H1 (cell line): Measurements from ENCODE around the gene CSGALNACT2. TPM values are rescaled to one million over a fixed set of nuclear protein-coding genes. Genes with fewer than 3 reads are reported as not detected.

Experiments used
- CTCF ChIA-PET: fragments of 300-600 bp; sonication (Branson Sonifier 250); formaldehyde crosslinking; loops from one replicate; lab custom pipeline; 2021; ENCODE audit not compliant: partially characterized antibody; lab: Charles Lee
- POLR2A ChIA-PET: fragments of 300-600 bp; sonication (Branson Sonifier 250); formaldehyde crosslinking; loops from one replicate; lab custom pipeline; 2021; ENCODE audit warnings: inconsistent platforms; ENCODE audit not compliant: partially characterized antibody; lab: Charles Lee
- DNase-seq, 2 experiments: peaks; one replicate each; pipeline versions ENCODE4 v3.0.0 to v3.0.0-alpha.2; 2010 to 2022; ENCODE audit warnings: low spot score in 2 of 2, low read depth in 1 of 2, mixed read lengths in 1 of 2
- FAIRE-seq: peaks from 2 replicates; lab custom pipeline; 2011; peaks lifted over from hg19 to GRCh38; lab: Jason Lieb, UNC
- H2AFZ ChIP-seq: 2 replicates; pipeline ENCODE4 v1.8.1; 2012; ENCODE audit warnings: low read length, inconsistent platforms
- H2AK5ac ChIP-seq: 2 replicates; pipeline ENCODE4 v1.6.1; 2013; ENCODE audit warnings: low read depth, low read length
- H2BK120ac ChIP-seq: replicated peaks from 2 replicates; pipeline ENCODE3; 2013; ENCODE audit warnings: low read depth, low read length, inconsistent platforms
- H2BK12ac ChIP-seq: 2 replicates; pipeline ENCODE4 v1.6.1; 2013; ENCODE audit warnings: low read depth, low read length
- H2BK15ac ChIP-seq: 2 replicates; pipeline ENCODE4 v1.6.1; 2013; ENCODE audit warnings: low read length
- H2BK20ac ChIP-seq: 2 replicates; pipeline ENCODE4 v1.6.1; 2013; ENCODE audit warnings: low read length
- H2BK5ac ChIP-seq: 2 replicates; pipeline ENCODE4 v1.6.1; 2013; ENCODE audit warnings: low read depth, low read length
- H3K14ac ChIP-seq: 2 replicates; pipeline ENCODE4 v1.6.1; 2013; ENCODE audit warnings: inconsistent platforms; ENCODE audit not compliant: insufficient read length
- H3K18ac ChIP-seq: 2 replicates; pipeline ENCODE4 v1.6.1; 2013; ENCODE audit warnings: low read length; ENCODE audit errors: extremely low read depth
- H3K23ac ChIP-seq: 2 replicates; pipeline ENCODE4 v1.6.1; 2013; ENCODE audit warnings: inconsistent platforms; ENCODE audit not compliant: insufficient read length
- H3K23me2 ChIP-seq: 2 replicates; pipeline ENCODE4 v1.6.1; 2013; ENCODE audit warnings: low read depth, low read length
- H3K27ac ChIP-seq: 2 replicates; pipeline ENCODE4 v1.6.1; 2011; ENCODE audit warnings: low read depth, low read length, inconsistent platforms
- H3K27me3 ChIP-seq, 4 experiments: replicated peaks in 1 of 4; 1 replicate in 1 of 4; 2 replicates in 3 of 4; pipeline versions ENCODE4 v1.6.1 to v1.8.1; 2011 to 2013; ENCODE audit warnings: low read length in 3 of 4, mild to moderate bottlenecking in 3 of 4, inconsistent platforms in 2 of 4, mixed read lengths in 2 of 4, moderate library complexity in 1 of 4; ENCODE audit not compliant: control insufficient read depth in 3 of 4, insufficient read depth in 3 of 4; ENCODE audit errors: extremely low read depth in 1 of 4
- H3K36me3 ChIP-seq, 4 experiments: 2 replicates each; pipeline versions ENCODE4 v1.6.1 to v1.8.1; 2011 to 2013; ENCODE audit warnings: mild to moderate bottlenecking in 4 of 4, low read length in 3 of 4, moderate library complexity in 2 of 4, control low read depth in 1 of 4, inconsistent platforms in 1 of 4; ENCODE audit not compliant: insufficient read depth in 4 of 4, control insufficient read depth in 2 of 4
- H3K4ac ChIP-seq: replicated peaks from 2 replicates; pipeline ENCODE3; 2013; ENCODE audit warnings: low read length, low read depth, mixed read lengths, inconsistent platforms; ENCODE audit not compliant: insufficient read length
- H3K4me1 ChIP-seq, 4 experiments: replicated peaks in 1 of 4; 1 replicate in 1 of 4; 2 replicates in 3 of 4; pipeline versions ENCODE4 v1.6.1 to v1.8.1; 2011 to 2013; ENCODE audit warnings: low read length in 3 of 4, inconsistent platforms in 2 of 4, mixed read lengths in 1 of 4; ENCODE audit not compliant: insufficient read depth in 4 of 4, control insufficient read depth in 3 of 4
- H3K4me2 ChIP-seq, 2 experiments: 2 replicates each; pipeline versions ENCODE4 v1.6.1 to v1.8.1; 2011 to 2013; ENCODE audit warnings: low read depth in 2 of 2, low read length in 2 of 2, control low read depth in 1 of 2, inconsistent platforms in 1 of 2, mild to moderate bottlenecking in 1 of 2; ENCODE audit not compliant: insufficient read depth in 1 of 2
- H3K4me3 ChIP-seq, 4 experiments: fragments of 200-600, 300-600 bp in 1 of 4; sonication (generic), shearing (Covaris generic), sonication (Bioruptor Twin) in 1 of 4; 2 replicates each; pipeline versions ENCODE4 v1.5.1 to v1.8.1; 2011 to 2016; ENCODE audit warnings: low read length in 4 of 4, low read depth in 3 of 4, control low read depth in 2 of 4, inconsistent platforms in 2 of 4, mild to moderate bottlenecking in 2 of 4, mixed read lengths in 1 of 4, moderate library complexity in 1 of 4; ENCODE audit not compliant: insufficient read depth in 2 of 4; ENCODE audit errors: extremely low read depth in 1 of 4
- H3K56ac ChIP-seq: replicated peaks from 2 replicates; pipeline ENCODE3; 2013; ENCODE audit warnings: low read depth, mild to moderate bottlenecking, mixed read lengths, low read length, inconsistent platforms; ENCODE audit not compliant: insufficient read length
- H3K79me1 ChIP-seq: 2 replicates; pipeline ENCODE4 v1.6.1; 2013; ENCODE audit warnings: low read depth, low read length, control low read depth
- H3K79me2 ChIP-seq, 2 experiments: 2 replicates each; pipeline versions ENCODE4 v1.6.1 to v1.8.1; 2012 to 2013; ENCODE audit warnings: low read length in 2 of 2, mild to moderate bottlenecking in 2 of 2, inconsistent platforms in 1 of 2; ENCODE audit not compliant: insufficient read depth in 2 of 2, control insufficient read depth in 1 of 2
- H3K9ac ChIP-seq, 4 experiments: replicated peaks in 1 of 4; 1 replicate in 1 of 4; 2 replicates in 3 of 4; pipeline versions ENCODE4 v1.6.1 to v1.8.1; 2011 to 2013; ENCODE audit warnings: low read depth in 3 of 4, low read length in 3 of 4, control low read depth in 2 of 4, mild to moderate bottlenecking in 2 of 4, moderate library complexity in 2 of 4, inconsistent platforms in 1 of 4; ENCODE audit errors: extremely low read depth in 1 of 4
- H3K9me3 ChIP-seq, 2 experiments: 2 replicates each; pipeline versions ENCODE4 v1.6.1 to v1.8.1; 2012 to 2013; ENCODE audit warnings: mild to moderate bottlenecking in 2 of 2, moderate library complexity in 2 of 2, control low read depth in 1 of 2, inconsistent platforms in 1 of 2, low read depth in 1 of 2, low read length in 1 of 2, mixed read lengths in 1 of 2; ENCODE audit not compliant: insufficient read depth in 2 of 2
- H4K20me1 ChIP-seq, 2 experiments: replicated peaks in 1 of 2; 2 replicates each; pipeline versions ENCODE3 to v1.8.1; 2011 to 2013; ENCODE audit warnings: inconsistent platforms in 2 of 2, low read length in 2 of 2, mild to moderate bottlenecking in 1 of 2; ENCODE audit not compliant: insufficient read depth in 2 of 2, control insufficient read depth in 1 of 2
- H4K5ac ChIP-seq: 2 replicates; pipeline ENCODE4 v1.6.1; 2013; ENCODE audit warnings: low read length, low read depth, mixed read lengths, inconsistent platforms; ENCODE audit not compliant: insufficient read length
- H4K8ac ChIP-seq: 2 replicates; pipeline ENCODE4 v1.8.0; 2013; ENCODE audit warnings: mild to moderate bottlenecking, moderate library complexity, low read length, inconsistent platforms; ENCODE audit not compliant: insufficient read depth; ENCODE audit errors: extremely low read depth
- H4K91ac ChIP-seq: replicated peaks from 2 replicates; pipeline ENCODE3; 2013; ENCODE audit warnings: low read length, mixed read lengths, inconsistent platforms; ENCODE audit not compliant: insufficient read length
- EZH2 ChIP-seq: fragments of 200-600 bp; sonication (generic); IDR thresholded peaks from 2 replicates; pipeline ENCODE4 v1.7.1; 2012; ENCODE audit warnings: low read depth, mild to moderate bottlenecking, moderate library complexity, low read length, inconsistent platforms; ENCODE audit not compliant: severe bottlenecking
- GTF2F1 ChIP-seq: IDR thresholded peaks from 2 replicates; pipeline ENCODE4 v1.6.1; 2012; ENCODE audit warnings: low read depth, low read length, improper control_type of control experiment, borderline replicate concordance
- JUND ChIP-seq: IDR thresholded peaks from 2 replicates; pipeline ENCODE4 v1.6.1; 2011; ENCODE audit warnings: mild to moderate bottlenecking, improper control_type of control experiment, low read length
- POLR2AphosphoS5 ChIP-seq: IDR thresholded peaks from 2 replicates; pipeline ENCODE4 v1.6.1; 2011; ENCODE audit warnings: low read depth, low read length
- RBBP5 ChIP-seq: IDR thresholded peaks from 2 replicates; pipeline ENCODE4 v1.7.1; 2012; ENCODE audit warnings: low read depth, mild to moderate bottlenecking, inconsistent platforms, low read length, moderate library complexity, borderline replicate concordance
- SIN3A ChIP-seq, 2 experiments: IDR thresholded peaks in 1 of 2; conservative IDR thresholded peaks in 1 of 2; 2 replicates each; pipeline ENCODE4 v1.6.1; 2011 to 2012; ENCODE audit warnings: low read length in 2 of 2, improper control_type of control experiment in 1 of 2, low read depth in 1 of 2, mild to moderate bottlenecking in 1 of 2
- SUZ12 ChIP-seq: fragments of 200-600 bp; sonication (generic); IDR thresholded peaks from 2 replicates; pipeline ENCODE4 v1.6.1; 2012; ENCODE audit warnings: mild to moderate bottlenecking, inconsistent platforms, low read length, moderate library complexity, mixed read lengths
- WGBS, 2 experiments: shearing (Covaris generic) in 1 of 2; methylation state at CpG; one replicate each; pipeline versions ENCODE4 v1.1.6 to v1.1.7; 2013 to 2015; ENCODE audit warnings: low lambda C conversion rate in 2 of 2, mixed read lengths in 2 of 2, inconsistent platforms in 1 of 2, low coverage in 1 of 2, missing lambda C conversion rate in 1 of 2; ENCODE audit not compliant: insufficient replicate concordance in 2 of 2, insufficient coverage in 1 of 2, insufficient read length in 1 of 2; ENCODE audit errors: extremely low coverage in 1 of 2, missing lambda C conversion rate in 1 of 2; 5-methylcytosine and 5-hydroxymethylcytosine counted together
- polyA plus RNA-seq, 7 experiments: library from polyadenylated mRNA; depleted of rRNA in 3 of 7; stranded (reverse) in 5 of 7; unstranded in 2 of 7; fragments of >200 nt in 5 of 7; fragments of 200-250 nt in 2 of 7; gene quantifications; 1 replicate in 5 of 7; 2 replicates in 1 of 7; 4 replicates in 1 of 7; pipeline versions ENCODE4 v1.2.1 to v1.2.3, GENCODE V29; 2011 to 2013; ENCODE audit warnings: missing spikeins in 2 of 7, mixed read lengths in 2 of 7
- total RNA-seq: library from RNA; stranded (reverse); fragmentation: NEBNext Ultra II Directional; extraction: Animal tissue kit (Norgen Biotek cat#: 25700); gene quantifications from 2 replicates; pipeline ENCODE4 v1.2.1, GENCODE V29; 2021

CSGALNACT2 gene
- total and polyA plus RNA-seq, 2 of the 8 experiments (the other 6 are each of a cell fraction or from before 2014, with no cell fraction given) = 2.6 to 5.3 TPM

- Histone ChIP-seq H2BK120ac (no peak overlapping the region), H3K27ac (no peak overlapping the region), H3K56ac (no peak overlapping the region), H3K9ac (no peak overlapping the region), H3K36me3 (peaks cover 0 to 3% (median 0%) of the 10 kb centered on the region in 4 experiments; a peak in 1 of 8 replicates), H3K27me3 (peaks cover 19 to 40% (median 39%) of the 10 kb centered on the region in 4 experiments), H2BK12ac (peak overlapping the region; percentile 80; the same call in 1 of the 2 replicates), H3K79me2 (no peaks in the 10 kb centered on the region), H3K9me3 (no peaks in the 10 kb centered on the region), H3K23me2 (peaks cover 23% of the 10 kb centered on the region), H3K79me1 (no peaks in the 10 kb centered on the region; the same call in 1 of the 2 replicates), H3K18ac (peak overlapping the region; percentile 25; the same call in 1 of the 2 replicates), H2BK20ac (no peak overlapping the region), H4K20me1 (peaks cover 0 to 16% of the 10 kb centered on the region in 2 experiments), H2AFZ (peak overlapping the region; percentile 57; the same call in 1 of the 2 replicates), H3K23ac (no peak overlapping the region), H4K91ac (no peak overlapping the region), H4K8ac (peak overlapping the region; percentile 92), H3K4me1 (peaks cover 0 to 14% (median 7%) of the 10 kb centered on the region in 4 experiments; a peak in 5 of 7 replicates), H2BK15ac (no peak overlapping the region; the same call in 1 of the 2 replicates), H2BK5ac (0 out of 2 replicates have a peak overlapping the region, but pooled peaks have one; percentile 32), H3K4me2 (peak overlapping the region; percentile 74 to 90), H4K5ac (no peak overlapping the region), H2AK5ac (no peak overlapping the region), H3K4ac (no peak overlapping the region), H3K4me3 (peak overlapping the region; percentile 57 to 76 (median 59)), H3K14ac (no peak overlapping the region)
- POLR2A ChIA-PET = interaction anchor here (1.1 to 1.2 kb wide), 2 partner anchors 20 to 27 kb away, joined by 4 read pairs; no protein-coding TSS in a partner anchor
- CTCF ChIA-PET = interaction anchor here (0.8 to 6.9 kb wide), 15 partner anchors 9 to 228 kb away, joined by 3 to 60 read pairs (median 6); partner anchors contain the start of gene RASGEF1A
- FAIRE-seq (no peak), DNase-seq (peak in 1 of 2 experiments; percentile 85)
- TF ChIP-seq EZH2 (peak; percentile 86), SIN3A (conservative IDR thresholded peaks at IDR 0.05 in 1 of 2, IDR thresholded peaks at IDR 0.05 in 1 of 2; ENCODE audit: low read depth in 1 of 2, low read length in 2 of 2) (0 out of 4 replicates have a peak, but pooled peaks of 1 of the 2 experiments have one; percentile 2), SUZ12 (peak; percentile 75), RBBP5 (0 out of 2 replicates have a peak, but pooled peaks have one; percentile 31), JUND (no peak), GTF2F1 (no peak), POLR2AphosphoS5 (no peak)
- WGBS, 2 experiments = 3% methylated on average over 70 of the region's 99 CpGs; no CpG with 5 or more reads in 1 of the 2 experiments
These were observed 91.2 kb downstream of the CSGALNACT2 start for GRCh38 chr10:43229208-43230061.
